NCI-H82 (cell line): ENCODE measurements around the gene PGD.
"Not testable (repeated sequence)": the region's sequence is repeated elsewhere in the genome, so short reads cannot be mapped to it uniquely, and the experiment has no call there.

Experiments used
- DNase-seq: peaks from one replicate; lab custom pipeline; 2025; lab: John Stamatoyannopoulos, UW

Gene PGD

GRCh38 chr1:10399444-10399941 lies 629 bp downstream of the PGD start:
- DNase-seq: peak; percentile 71

DNA sequence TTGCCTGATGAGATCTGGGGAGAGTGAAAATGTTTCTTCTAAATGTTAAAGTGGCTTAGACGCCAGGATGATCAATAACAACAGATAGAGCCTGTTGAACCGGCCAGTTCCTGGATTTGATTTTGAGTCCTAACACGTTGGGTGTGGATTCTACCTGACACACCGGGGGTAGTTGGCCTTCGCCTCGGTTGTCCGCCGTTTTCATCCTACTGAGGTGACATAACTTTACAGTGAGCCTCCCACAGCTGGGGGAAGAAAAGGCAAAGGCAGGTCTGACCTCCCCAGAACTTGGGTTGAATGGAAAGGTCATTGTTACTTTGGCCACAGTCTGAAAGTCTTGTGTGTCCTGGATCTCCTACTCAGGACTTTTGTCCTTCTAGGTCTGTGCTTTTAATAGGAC lies 1.1 kb downstream of the PGD start:
- no peak for DNase-seq

- no peak for DNase-seq
Observed at GRCh38 chr1:10401281-10401680, 2.4 kb downstream of the PGD start.

GRCh38 chr1:10402729-10403274 lies 3.9 kb downstream of the PGD start:
- no peak for DNase-seq

GRCh38 chr1:10407201-10407600 lies 8.3 kb downstream of the PGD start:
- no peak for DNase-seq

GRCh38 chr1:10415211-10415930 lies 16.5 kb downstream of the PGD start:
- no peak for DNase-seq

DNA sequence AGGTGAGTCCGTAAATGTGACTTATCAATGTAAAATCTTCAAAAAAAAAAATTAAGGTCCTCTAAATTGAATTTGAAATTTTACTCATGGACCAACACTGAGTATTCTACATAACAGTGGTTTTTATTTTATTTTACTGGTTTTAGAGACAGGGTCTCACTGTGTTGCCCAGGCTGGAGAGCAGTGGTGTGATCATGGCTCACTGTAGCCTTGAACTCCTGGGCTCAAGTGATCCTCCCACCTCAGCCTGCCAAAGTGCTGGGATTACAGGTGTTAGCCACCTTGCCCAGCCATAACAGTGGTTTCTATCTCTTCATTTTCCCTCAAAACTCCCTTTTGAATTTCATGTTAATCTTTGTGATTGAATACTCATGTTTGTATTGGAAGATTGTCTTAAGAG lies 17.1 kb downstream of the PGD start:
- DNase-seq: not testable (repeated sequence)

- not testable (repeated sequence) for DNase-seq
Observed at GRCh38 chr1:10418741-10419140, 19.9 kb downstream of the PGD start.

DNA sequence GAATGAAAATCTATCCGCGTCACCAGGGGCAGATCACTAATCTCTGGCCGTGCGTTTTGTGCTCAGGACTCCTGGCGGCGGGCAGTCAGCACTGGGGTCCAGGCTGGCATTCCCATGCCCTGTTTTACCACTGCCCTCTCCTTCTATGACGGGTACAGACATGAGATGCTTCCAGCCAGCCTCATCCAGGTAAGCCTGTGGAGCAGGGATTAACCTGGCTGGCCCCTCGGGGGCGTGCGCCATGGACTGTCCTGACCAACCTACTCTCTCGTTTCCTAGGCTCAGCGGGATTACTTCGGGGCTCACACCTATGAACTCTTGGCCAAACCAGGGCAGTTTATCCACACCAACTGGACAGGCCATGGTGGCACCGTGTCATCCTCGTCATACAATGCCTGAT lies 20.5 kb downstream of the PGD start:
- no peak for DNase-seq

GRCh38 chr1:10421637-10422036 lies 22.8 kb downstream of the PGD start:
- no peak for DNase-seq

DNA sequence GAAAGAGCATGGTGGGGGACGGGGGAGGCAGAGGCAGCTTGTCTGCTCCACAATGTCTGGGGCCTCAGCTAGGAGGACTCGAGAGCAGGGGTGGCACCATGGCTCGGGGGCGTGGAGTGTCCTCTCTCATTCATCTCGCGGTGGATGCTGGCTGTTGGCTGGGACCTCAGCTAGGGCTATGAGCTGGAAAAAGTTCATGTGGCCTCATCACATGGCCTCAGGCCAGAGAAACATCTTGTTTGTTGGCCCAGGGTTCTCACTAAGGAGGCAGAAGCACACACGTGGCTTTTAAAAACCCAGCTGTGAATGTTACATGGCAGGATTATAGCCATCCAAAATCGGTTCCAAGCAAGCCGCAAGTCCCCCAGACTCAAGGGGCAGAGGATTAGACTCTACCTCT lies 25.2 kb downstream of the PGD start:
- peak; percentile 58 for DNase-seq

GRCh38 chr1:10424651-10425050 lies 25.8 kb downstream of the PGD start:
- DNase-seq: no peak

DNA sequence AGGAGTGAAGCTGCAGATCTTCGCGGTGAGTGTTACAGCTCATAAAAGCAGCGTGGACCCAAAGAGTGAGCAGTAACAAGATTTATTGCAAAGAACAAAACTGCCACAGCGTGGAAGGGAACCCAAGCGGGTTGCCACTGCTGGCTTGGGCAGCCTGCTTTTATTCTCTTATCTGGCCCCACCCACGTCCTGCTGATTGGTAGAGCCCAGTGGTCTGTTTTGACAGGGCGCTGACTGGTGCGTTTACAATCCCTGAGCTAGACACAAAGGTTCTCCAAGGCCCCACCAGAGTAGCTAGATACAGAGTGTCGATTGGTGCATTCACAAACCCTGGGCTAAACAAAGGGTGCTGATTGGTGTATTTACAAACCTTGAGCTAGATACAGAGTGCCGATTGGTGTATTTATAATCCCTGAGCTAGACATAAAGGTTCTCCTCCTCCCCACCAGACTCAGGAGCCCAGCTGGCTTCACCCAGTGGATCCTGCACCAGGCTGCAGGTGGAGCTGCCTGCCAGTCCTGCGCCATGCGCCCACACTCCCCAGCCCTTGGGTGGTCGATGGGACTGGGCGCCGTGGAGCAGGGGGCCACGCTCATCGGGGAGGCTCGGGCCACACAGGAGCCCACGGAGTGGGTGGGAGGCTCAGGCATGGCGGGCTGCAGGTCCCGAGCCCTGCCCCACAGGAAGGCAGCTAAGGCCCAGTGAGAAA lies 27.1 kb downstream of the PGD start:
- DNase-seq: peak; percentile 75

DNA sequence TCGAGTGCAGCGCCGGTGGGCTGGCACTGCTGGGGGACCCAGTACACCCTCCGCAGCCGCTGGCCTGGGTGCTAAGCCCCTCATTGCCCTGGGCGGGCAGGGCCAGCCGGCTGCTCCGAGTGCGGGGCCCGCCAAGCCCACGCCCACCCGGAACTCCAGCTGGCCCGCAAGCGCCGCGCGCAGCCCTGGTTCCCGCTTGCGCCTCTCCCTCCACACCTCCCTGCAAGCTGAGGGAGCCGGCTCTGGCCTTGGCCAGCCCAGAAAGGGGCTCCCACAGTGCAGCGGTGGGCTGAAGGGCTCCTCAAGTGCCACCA lies 27.6 kb downstream of the PGD start:
- not testable (repeated sequence) for DNase-seq

DNA sequence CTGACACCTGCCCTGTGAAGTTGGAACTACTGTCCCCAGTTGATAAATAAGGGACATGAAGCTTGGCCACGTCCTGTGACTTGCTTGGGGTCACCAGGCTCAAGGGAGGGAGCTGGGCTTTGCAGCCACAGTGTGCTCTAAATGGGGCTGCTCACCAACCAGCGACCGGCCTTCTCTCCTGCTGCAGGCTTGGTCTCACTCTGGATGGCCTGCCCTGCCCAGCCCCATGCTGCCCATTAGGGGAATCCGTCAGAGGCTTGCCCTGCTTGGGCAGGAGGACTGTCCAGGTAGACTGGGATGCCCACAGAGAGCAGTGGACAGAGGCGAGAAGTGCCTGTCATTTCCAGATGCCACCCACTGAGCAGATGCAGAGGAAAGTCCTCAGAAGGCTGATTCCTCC lies 30.1 kb downstream of the PGD start:
- DNase-seq: no peak

GRCh38 chr1:10429868-10430215 lies 31.0 kb downstream of the PGD start:
- DNase-seq: no peak

DNA sequence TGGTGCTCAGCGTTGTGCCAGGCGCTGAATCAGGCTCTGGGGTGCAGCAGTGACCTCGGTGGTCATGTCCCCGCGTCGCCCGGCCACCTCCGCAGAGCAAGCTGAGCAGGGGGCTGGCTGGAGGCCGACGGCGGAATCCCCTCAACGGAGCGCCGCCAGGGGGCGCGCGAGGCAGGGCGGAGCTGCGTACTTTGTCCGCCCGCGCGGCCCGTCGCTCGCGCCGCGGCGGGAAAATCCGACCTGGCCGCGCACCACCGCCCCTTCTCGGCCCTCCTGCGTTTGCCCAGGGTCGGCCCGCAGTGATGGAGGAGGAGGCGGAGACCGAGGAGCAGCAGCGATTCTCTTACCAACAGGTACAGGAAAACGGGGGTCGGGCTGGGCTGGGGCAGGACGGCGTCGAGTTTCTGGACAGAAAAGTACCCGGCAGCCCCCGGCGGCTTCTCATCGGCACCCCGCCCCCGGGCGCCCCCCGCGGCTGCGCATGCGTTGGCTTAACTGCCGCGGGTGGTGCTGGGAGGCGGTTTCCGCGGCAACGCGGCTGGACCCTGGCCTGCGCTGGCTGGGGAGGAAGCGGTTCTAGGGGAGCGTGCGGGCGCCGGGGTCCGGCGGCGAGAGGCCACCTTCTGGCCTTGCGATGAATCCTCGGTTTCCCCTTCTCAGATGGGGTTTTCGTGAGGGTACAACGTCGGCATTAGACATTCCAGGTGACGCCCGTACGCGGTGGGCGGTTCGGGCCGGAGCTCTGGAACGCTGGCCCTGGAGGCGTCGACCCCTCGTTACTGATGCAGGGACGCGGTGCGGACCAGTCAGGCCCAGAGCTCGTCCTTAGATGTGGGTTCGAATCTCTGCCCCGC lies 31.6 kb downstream of the PGD start, which contains the start of gene CENPS:
TSS of gene CENPS (plus strand) at position 218 of the 854 bp plus-strand sequence. CDS start at position 303, 85 bp downstream.
- peak; percentile 90 for DNase-seq

GRCh38 chr1:10431070-10431730 lies 32.3 kb downstream of the PGD start:
- DNase-seq: peak; percentile 67

- no peak for DNase-seq
Observed at GRCh38 chr1:10432910-10433700, 34.2 kb downstream of the PGD start.

- DNase-seq: no peak
Observed at GRCh38 chr1:10433790-10434189, 34.9 kb downstream of the PGD start.

DNA sequence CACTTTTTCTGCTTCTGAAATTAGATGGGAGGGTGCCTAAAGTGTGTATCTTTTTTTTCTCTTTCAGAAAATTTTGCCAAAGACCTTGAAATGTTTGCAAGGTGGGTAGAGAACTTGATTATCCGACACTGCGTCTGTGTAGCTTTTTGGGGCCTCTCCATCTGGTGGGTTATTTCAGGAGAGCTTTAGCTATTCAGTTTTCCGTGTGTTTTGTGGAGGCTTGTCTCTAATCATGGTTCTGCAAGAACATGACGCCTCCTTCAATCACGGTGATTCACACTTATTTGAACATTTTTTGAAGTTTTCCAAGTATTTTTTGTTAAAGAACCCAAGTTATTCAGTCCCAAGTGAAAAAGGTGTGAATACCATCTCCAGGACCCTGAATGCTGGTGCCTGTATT lies 35.7 kb downstream of the PGD start:
- no peak for DNase-seq
